ENCODE data around the gene CLCNKA.

GRCh38 chr1:16028237-16029002 lies 6.6 kb downstream of the CLCNKA start:
- TF ChIP-seq CTCF (IDR thresholded peaks at IDR 0.05; ENCODE audit: low read length), result no peak
- no peak for TF ChIP-seq EZH2 (optimal IDR thresholded peaks at IDR 0.05; ENCODE audit: low read depth, low read length)
